ENCODE results near the gene FDX1. TPM values are rescaled to one million over a fixed set of nuclear protein-coding genes. Genes with fewer than 3 reads are reported as not detected.

The FDX1 gene
- total and polyA plus RNA-seq, 2 of the 13 experiments (the other 11 are each of a cell fraction or from before 2014, with no cell fraction given), result 4.5 to 13.1 TPM

DNA sequence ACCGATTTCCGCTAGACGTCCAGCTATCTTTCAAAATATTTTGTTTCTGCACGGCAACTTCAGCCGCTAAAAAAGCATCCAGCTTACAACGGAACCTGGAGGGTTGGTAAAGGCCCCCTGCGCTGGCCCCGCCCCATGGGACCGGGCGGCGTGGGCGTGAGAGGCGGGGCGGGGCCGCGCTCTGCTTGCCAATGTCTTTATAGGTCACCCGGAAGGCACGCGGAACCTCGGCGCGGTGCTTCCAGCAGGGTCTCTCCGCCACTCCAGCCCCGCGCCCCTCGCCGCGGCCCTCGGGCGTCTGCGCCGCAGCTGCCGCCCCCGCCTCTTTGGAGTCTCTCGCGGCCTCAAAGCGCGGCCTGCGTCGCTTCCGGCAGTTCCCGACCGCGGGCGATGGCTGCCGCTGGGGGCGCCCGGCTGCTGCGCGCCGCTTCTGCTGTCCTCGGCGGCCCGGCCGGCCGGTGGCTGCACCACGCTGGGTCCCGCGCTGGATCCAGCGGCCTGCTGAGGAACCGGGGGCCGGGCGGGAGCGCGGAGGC is at the start of gene FDX1 (continued):
- TF ChIP-seq GABPA (IDR thresholded peaks at IDR 0.05; ENCODE audit: low read depth, low read length), result peak; percentile 39; the same call in 1 of the 2 replicates
- TF ChIP-seq GABPA (CRISPR knock-in tag; IDR thresholded peaks at IDR 0.05; ENCODE audit: low read depth), result 0 out of 2 replicates have a peak, but pooled peaks have one; percentile 9
- no peak for TF ChIP-seq FOXO1 (CRISPR knock-in tag; IDR thresholded peaks at IDR 0.05)
- no peak for TF ChIP-seq KLF12 (CRISPR knock-in tag; IDR thresholded peaks at IDR 0.05; ENCODE audit: borderline replicate concordance)
- no peak for TF ChIP-seq HNF1A (IDR thresholded peaks at IDR 0.05; ENCODE audit: low read depth)
- 0 out of 2 replicates have a peak, but pooled peaks have one; percentile 8 for TF ChIP-seq HNF1A (CRISPR knock-in tag; IDR thresholded peaks at IDR 0.05; ENCODE audit: borderline replicate concordance)
- TF ChIP-seq, protein P1, sequence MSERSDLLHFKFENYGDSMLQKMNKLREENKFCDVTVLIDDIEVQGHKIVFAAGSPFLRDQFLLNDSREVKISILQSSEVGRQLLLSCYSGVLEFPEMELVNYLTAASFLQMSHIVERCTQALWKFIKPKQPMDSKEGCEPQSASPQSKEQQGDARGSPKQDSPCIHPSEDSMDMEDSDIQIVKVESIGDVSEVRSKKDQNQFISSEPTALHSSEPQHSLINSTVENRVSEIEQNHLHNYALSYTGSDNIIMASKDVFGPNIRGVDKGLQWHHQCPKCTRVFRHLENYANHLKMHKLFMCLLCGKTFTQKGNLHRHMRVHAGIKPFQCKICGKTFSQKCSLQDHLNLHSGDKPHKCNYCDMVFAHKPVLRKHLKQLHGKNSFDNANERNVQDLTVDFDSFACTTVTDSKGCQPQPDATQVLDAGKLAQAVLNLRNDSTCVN (CRISPR knock-in tag; IDR thresholded peaks at IDR 0.05; ENCODE audit: borderline replicate concordance), result 0 out of 2 replicates have a peak, but pooled peaks have one; percentile 32
- TF ChIP-seq ZNF788 (CRISPR knock-in tag; IDR thresholded peaks at IDR 0.05; ENCODE audit: borderline replicate concordance), result no peak; the same call in 1 of the 2 replicates
- TF ChIP-seq ZNF674 (CRISPR knock-in tag; IDR thresholded peaks at IDR 0.05; ENCODE audit: low read depth), result 0 out of 2 replicates have a peak, but pooled peaks have one; percentile 83
- 0 out of 2 replicates have a peak, but pooled peaks have one; percentile 20 for TF ChIP-seq FOXA3 (CRISPR knock-in tag; IDR thresholded peaks at IDR 0.05)
- peak; percentile 12; the same call in 1 of the 2 replicates for TF ChIP-seq STAG1 (CRISPR knock-in tag; IDR thresholded peaks at IDR 0.05)
- TF ChIP-seq CBX1 (IDR thresholded peaks at IDR 0.05; ENCODE audit: low read depth), result no peak
- TF ChIP-seq ZNF784 (CRISPR knock-in tag; IDR thresholded peaks at IDR 0.05; ENCODE audit: borderline replicate concordance), result no peak
- 0 out of 2 replicates have a peak, but pooled peaks have one; percentile 37 for TF ChIP-seq ZNF101 (CRISPR knock-in tag; IDR thresholded peaks at IDR 0.05; ENCODE audit: borderline replicate concordance, low read depth)
- TF ChIP-seq ZFX (CRISPR knock-in tag; IDR thresholded peaks at IDR 0.05; ENCODE audit: low read depth), result peak; percentile 88
- TF ChIP-seq MTERF4 (CRISPR knock-in tag; IDR thresholded peaks at IDR 0.05), result 0 out of 2 replicates have a peak, but pooled peaks have one; percentile 26
- TF ChIP-seq CENPT (CRISPR knock-in tag; IDR thresholded peaks at IDR 0.05; ENCODE audit: low read depth), result 0 out of 2 replicates have a peak, but pooled peaks have one; percentile 62
- no peak for TF ChIP-seq PRMT3 (CRISPR knock-in tag; IDR thresholded peaks at IDR 0.05; ENCODE audit: borderline replicate concordance, low read depth)
- no peak for TF ChIP-seq ZBTB37 (CRISPR knock-in tag; IDR thresholded peaks at IDR 0.05)
- TF ChIP-seq SNAI1 (CRISPR knock-in tag; IDR thresholded peaks at IDR 0.05; ENCODE audit: borderline replicate concordance), result no peak

Data from HepG2 (cell line).